GM20000 (cell line): ENCODE measurements around the gene XBP1.
"Not testable (repeated sequence)": the region's sequence is repeated elsewhere in the genome, so short reads cannot be mapped to it uniquely, and the experiment has no call there.

Experiments used
- DNase-seq: peaks from one replicate; pipeline ENCODE4 v3.0.0; 2012; ENCODE audit warnings: low spot score
- TF ChIP-seq, protein P1 (sequence below): IDR thresholded peaks from 2 replicates; pipeline ENCODE4 v1.5.1; 2012; ENCODE audit warnings: mild to moderate bottlenecking, control low read depth; ENCODE audit errors: extremely low read depth, missing control alignments

XBP1 gene

DNA sequence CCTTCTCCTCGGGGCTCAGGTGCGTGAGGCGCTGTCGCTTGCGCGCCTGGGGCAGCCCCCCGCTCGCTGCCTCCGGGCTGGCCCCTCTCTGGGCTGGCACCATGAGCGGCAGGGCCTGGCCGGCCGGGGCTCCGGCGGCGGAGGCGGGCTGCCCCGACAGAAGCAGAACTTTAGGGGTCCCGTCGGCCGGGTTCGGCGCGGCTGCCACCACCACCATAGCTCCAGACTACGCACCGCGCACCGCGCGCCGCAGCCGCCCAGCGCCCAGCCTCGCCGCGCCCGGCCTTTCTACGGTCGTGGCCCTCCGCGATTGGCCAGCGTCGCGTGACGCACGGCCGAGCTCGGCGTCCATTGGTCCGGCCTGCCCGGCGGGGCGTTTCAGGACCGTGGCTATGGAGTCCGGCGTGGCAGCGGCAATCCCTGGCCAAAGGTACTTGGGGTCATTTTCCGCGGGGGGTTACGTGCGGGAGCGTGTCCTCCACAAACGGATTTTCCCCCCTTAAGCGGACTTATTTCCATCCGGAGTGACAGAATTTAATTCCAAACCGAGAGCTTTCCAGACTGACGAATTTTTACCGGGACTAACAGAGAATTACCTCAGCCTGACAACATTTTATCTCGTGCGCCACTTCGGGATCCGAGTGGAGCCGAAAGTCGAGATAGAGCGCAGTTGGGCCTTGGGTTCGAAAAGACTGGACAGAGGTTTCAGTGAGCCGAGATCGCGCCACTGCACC, at the start of gene XBP1:
Gene XBP1, minus strand, starts transcription at position 262 of the 734 bp plus-strand sequence.
- TF ChIP-seq, protein P1, sequence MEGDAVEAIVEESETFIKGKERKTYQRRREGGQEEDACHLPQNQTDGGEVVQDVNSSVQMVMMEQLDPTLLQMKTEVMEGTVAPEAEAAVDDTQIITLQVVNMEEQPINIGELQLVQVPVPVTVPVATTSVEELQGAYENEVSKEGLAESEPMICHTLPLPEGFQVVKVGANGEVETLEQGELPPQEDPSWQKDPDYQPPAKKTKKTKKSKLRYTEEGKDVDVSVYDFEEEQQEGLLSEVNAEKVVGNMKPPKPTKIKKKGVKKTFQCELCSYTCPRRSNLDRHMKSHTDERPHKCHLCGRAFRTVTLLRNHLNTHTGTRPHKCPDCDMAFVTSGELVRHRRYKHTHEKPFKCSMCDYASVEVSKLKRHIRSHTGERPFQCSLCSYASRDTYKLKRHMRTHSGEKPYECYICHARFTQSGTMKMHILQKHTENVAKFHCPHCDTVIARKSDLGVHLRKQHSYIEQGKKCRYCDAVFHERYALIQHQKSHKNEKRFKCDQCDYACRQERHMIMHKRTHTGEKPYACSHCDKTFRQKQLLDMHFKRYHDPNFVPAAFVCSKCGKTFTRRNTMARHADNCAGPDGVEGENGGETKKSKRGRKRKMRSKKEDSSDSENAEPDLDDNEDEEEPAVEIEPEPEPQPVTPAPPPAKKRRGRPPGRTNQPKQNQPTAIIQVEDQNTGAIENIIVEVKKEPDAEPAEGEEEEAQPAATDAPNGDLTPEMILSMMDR: no peak
- DNase-seq: peak; percentile 97

DNA sequence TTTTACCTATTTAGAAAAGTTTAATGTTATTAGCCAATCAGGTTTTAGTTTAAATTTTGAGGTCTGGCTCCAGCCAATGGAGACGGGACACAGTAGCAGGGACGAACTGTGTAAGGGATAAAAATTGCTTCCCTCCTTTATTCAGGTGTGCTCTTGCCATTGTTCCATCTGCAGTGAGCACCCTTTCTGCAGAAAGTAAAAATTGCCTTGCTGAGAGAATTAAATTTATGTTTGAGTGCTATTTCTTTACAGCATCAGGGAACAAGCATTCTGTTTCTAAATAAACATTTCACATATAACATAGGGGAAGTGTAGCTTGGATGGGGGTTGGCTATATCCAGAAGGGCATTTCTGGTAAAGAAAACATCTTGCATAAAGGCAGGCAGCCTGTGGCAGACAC, 46.6 kb upstream of the XBP1 start:
- DNase-seq: no peak
- TF ChIP-seq, protein P1: no peak

DNA sequence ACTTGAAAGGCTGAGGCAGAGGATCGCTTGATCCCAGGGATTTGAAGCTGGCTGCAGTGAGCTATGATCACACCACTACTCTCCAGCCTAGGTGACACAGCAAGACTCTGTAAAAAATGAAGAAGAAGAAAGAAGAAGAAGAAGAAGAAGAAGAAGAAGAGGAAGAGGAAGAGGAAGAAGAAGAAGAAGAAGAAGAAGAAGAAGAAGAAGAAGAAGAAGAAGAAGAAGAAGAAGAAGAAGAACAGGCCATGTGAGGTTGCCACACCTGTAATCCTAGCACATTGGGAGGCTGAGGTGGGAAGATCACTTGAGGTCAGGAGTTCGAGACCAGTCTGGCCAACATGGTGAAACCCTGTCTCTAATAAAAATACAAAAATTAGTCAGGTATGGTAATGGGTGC, 43.9 kb upstream of the XBP1 start:
- not testable (repeated sequence) for DNase-seq

DNA sequence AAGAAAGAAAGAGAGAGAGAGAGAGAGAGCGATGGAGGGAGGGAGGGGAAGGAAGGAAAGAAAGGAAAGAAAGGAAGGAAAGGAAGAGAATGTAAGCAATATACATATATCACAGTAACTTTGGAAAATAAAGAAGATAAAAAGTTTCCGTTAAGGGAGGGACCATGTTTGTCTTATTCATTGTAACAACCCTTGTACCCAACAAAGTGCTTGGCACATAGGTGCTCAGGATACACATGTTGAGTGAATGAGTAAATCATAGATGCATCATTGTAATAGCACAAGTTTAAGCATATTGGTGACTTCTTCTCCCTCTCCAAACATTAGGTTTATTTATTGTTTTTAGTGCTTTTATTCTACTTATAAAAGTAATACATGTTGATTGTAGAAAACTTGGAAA, 43.3 kb upstream of the XBP1 start:
- TF ChIP-seq, protein P1: no peak
- no peak for DNase-seq

DNA sequence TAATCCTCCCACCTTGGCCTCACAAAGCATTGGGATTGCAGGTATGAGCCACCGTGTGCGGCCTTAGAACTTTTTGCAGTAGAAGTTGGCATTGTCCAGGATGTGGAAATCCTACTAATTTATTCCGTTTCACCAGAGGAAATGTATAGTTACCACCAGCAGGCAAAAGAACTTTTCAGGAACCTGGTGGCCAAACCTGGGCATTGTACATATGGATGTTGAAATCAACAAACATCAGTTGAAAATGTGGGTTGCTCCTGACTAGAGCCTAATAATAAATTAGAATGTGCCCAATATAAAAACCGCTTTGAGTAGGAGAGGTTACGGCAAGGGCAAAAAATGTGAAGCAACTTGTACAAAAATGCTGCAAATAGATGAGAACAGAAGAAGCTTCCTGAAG, 40.7 kb upstream of the XBP1 start:
- TF ChIP-seq, protein P1: no peak
- DNase-seq: no peak

DNA sequence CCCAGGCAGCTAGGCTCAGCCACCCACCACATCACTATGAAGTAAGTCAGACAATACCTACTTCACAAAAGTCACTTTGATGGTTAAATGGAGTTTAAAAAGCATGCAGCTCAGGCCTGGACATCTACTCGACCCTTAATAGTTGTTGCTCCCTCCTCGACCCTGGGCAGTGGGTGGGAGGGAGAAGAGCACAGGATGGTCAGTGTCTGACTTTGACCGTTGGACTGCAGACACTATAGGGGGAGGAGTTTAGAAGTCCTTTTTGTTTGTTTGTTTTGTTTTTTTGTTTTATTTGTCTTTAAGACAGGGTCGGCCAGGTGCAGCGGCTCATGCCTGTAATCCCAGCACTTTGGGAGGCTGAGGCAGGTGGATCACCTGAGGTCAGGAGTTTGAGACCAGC, 38.6 kb upstream of the XBP1 start:
- TF ChIP-seq, protein P1: no peak
- DNase-seq: no peak

DNA sequence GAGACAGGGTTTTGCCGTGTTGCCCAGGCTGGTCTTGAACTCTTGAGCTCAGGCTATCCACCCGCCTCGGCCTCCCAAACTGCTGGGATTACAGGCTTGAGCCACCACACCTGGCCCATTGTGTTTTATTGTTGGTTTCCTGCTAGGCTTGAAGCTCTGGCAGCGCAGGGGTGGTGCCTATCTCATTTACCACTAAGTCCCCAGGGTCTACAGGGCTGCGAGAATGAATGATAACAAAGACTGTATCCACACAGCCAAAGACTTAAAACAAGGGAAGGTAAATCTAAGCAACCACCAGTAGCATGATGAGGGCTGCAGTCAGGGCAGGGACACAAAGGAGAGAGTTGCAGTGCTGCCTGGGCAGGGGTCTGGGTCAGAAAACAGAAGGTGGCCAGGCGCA, 37.3 kb upstream of the XBP1 start:
- TF ChIP-seq, protein P1: no peak

DNA sequence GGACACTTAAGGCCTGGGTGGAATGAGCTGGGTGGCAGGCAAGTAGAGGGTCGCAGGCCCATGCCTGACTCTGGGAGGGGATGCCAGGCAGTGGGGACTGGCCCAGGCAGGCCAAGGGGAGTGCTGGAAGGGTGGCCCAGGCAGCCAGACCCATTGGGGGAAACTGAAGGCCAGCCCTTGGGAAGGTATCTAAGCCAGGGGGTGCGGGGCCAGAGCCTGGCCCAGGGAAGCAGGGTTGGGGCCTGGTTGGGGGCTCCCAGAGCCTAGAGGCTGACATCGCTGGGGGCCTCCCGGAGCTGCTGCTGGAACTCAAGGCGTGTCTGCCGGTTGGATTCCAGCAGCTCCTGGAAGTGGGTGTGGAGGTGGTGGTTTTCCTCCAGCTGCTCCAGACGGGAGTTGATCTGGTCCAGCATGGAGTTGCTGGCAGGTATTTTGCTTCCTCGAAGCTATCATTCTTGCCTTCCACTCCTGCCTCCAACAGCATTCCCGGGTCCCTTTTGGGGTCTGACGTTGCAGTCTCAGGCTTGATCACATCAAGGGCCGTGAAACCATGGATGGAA, 35.3 kb upstream of the XBP1 start:
- TF ChIP-seq, protein P1: no peak
- no peak for DNase-seq

More for the DNA sequence above, 37.3 kb upstream of the XBP1 start:
- DNase-seq: no peak
